Neural cell (in vitro differentiated cells): ENCODE results near the gene ABHD14A.

ENCODE experiments used
- MXI1 ChIP-seq: fragments of 450-650 bp; conservative IDR thresholded peaks from 2 replicates; pipeline ENCODE4 v1.6.1; 2014; ENCODE audit warnings: antibody characterized with exemption, mild to moderate bottlenecking; ENCODE audit not compliant: poor library complexity, severe bottlenecking
- RAD21 ChIP-seq: fragments of 450-650 bp; conservative IDR thresholded peaks from 2 replicates; pipeline ENCODE4 v1.6.1; 2014; ENCODE audit warnings: antibody characterized with exemption, mild to moderate bottlenecking, moderate library complexity

GRCh38 chr3:51992017-51992682 lies 17.3 kb downstream of the ABHD14A start:
- TF ChIP-seq MXI1 (no peak), RAD21 (no peak)
